Glutamatergic neuron (in vitro differentiated cells): ENCODE measurements around the gene ERCC2. TPM values are rescaled to one million over a fixed set of nuclear protein-coding genes. Genes with fewer than 3 reads are reported as not detected.
A peak's percentile ranks its signal among the peaks of the same experiment; 100 is the strongest.

Experiments used
- DNase-seq: peaks from one replicate; pipeline ENCODE4 v3.0.0; 2022
- H3K27ac Mint-ChIP-seq: one replicate; pipeline ENCODE4 v1.8.0; 2020; ENCODE audit warnings: mild to moderate bottlenecking, mixed read lengths, inconsistent platforms; ENCODE audit not compliant: unreplicated experiment
- H3K27me3 Mint-ChIP-seq: one replicate; pipeline ENCODE4 v1.8.0; 2020; ENCODE audit warnings: mild to moderate bottlenecking, moderate library complexity, mixed read lengths, inconsistent platforms; ENCODE audit not compliant: unreplicated experiment
- H3K36me3 Mint-ChIP-seq: one replicate; pipeline ENCODE4 v1.8.0; 2020; ENCODE audit warnings: mild to moderate bottlenecking, mixed read lengths, inconsistent platforms; ENCODE audit not compliant: unreplicated experiment
- H3K4me1 Mint-ChIP-seq: one replicate; pipeline ENCODE4 v1.8.0; 2020; ENCODE audit warnings: mild to moderate bottlenecking, low read depth, mixed read lengths, inconsistent platforms; ENCODE audit not compliant: unreplicated experiment
- H3K4me3 Mint-ChIP-seq: one replicate; pipeline ENCODE4 v1.8.0; 2020; ENCODE audit warnings: mild to moderate bottlenecking, mixed read lengths, inconsistent platforms; ENCODE audit not compliant: unreplicated experiment
- H3K9me3 Mint-ChIP-seq: one replicate; pipeline ENCODE4 v1.8.0; 2020; ENCODE audit warnings: mild to moderate bottlenecking, moderate library complexity, mixed read lengths, inconsistent platforms; ENCODE audit not compliant: unreplicated experiment
- total RNA-seq: library from RNA; stranded (reverse); fragmentation: NEBNext Ultra II Directional; extraction: Animal tissue kit (Norgen Biotek cat#: 25700); gene quantifications from one replicate; pipeline ENCODE4 v1.2.1, GENCODE V29; 2021; ENCODE audit not compliant: unreplicated experiment
- TF ChIP-seq, protein P1 (sequence below): fragments of 200-600 bp; sonication (generic); IDR thresholded peaks from one replicate; pipeline ENCODE4 v1.5.0; 2021; ENCODE audit not compliant: partially characterized antibody, unreplicated experiment

Gene ERCC2
- total RNA-seq, 1 donor from 2014 or later: 52.9 TPM

DNA sequence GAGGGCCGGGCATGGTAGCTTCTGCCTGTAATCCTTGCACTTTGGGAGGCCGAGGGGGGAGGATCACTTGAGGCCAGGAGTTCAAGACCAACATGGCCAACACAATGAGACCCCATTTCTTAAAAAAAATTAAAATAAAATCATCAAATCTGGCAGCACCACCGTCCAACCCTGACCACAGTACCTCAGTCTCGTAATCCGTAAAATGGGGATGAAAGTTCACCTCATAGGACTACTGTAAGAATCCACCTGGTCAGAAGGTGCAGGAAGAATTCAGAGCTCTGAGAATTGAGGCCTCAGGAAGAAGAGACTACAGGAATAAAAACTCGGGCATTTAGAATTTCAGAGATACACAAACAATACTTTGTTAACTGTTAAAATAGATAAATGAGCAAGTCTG lies 31.4 kb upstream of the ERCC2 start:
- Mint-ChIP-seq H3K9me3 (no peaks in the 10 kb centered on the region), H3K36me3 (no peaks in the 10 kb centered on the region), H3K4me3 (no peak overlapping the region), H3K27me3 (peaks cover 12% of the 10 kb centered on the region), H3K4me1 (peaks cover 5% of the 10 kb centered on the region), H3K27ac (no peak overlapping the region)
- DNase-seq: no peak
- TF ChIP-seq, protein P1, sequence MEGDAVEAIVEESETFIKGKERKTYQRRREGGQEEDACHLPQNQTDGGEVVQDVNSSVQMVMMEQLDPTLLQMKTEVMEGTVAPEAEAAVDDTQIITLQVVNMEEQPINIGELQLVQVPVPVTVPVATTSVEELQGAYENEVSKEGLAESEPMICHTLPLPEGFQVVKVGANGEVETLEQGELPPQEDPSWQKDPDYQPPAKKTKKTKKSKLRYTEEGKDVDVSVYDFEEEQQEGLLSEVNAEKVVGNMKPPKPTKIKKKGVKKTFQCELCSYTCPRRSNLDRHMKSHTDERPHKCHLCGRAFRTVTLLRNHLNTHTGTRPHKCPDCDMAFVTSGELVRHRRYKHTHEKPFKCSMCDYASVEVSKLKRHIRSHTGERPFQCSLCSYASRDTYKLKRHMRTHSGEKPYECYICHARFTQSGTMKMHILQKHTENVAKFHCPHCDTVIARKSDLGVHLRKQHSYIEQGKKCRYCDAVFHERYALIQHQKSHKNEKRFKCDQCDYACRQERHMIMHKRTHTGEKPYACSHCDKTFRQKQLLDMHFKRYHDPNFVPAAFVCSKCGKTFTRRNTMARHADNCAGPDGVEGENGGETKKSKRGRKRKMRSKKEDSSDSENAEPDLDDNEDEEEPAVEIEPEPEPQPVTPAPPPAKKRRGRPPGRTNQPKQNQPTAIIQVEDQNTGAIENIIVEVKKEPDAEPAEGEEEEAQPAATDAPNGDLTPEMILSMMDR: no peak

DNA sequence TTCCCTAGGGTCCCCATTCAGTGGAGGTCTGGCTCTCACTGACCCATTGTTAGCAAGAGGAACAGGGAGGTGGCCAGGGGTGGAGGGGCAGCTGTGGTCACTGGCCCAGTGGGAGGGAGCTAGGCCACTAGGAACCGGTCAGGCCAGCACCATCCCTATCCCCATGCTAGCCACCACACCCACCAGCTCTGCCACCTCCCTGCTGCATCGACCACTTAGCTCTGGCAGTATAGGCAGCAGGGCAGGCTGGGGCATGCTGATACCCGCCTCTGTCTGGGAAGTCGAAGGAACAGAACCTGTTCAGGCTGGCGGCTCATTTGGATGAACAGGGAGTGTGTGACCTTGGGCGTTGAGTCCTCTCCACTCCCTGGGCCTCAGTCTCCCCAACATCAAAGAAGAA lies 29.8 kb upstream of the ERCC2 start:
- Mint-ChIP-seq H3K4me3 (no peak overlapping the region), H3K9me3 (no peaks in the 10 kb centered on the region), H3K27me3 (peaks cover 18% of the 10 kb centered on the region), H3K36me3 (no peaks in the 10 kb centered on the region), H3K4me1 (peaks cover 5% of the 10 kb centered on the region), H3K27ac (no peak overlapping the region)
- no peak for DNase-seq
- TF ChIP-seq, protein P1: no peak

DNA sequence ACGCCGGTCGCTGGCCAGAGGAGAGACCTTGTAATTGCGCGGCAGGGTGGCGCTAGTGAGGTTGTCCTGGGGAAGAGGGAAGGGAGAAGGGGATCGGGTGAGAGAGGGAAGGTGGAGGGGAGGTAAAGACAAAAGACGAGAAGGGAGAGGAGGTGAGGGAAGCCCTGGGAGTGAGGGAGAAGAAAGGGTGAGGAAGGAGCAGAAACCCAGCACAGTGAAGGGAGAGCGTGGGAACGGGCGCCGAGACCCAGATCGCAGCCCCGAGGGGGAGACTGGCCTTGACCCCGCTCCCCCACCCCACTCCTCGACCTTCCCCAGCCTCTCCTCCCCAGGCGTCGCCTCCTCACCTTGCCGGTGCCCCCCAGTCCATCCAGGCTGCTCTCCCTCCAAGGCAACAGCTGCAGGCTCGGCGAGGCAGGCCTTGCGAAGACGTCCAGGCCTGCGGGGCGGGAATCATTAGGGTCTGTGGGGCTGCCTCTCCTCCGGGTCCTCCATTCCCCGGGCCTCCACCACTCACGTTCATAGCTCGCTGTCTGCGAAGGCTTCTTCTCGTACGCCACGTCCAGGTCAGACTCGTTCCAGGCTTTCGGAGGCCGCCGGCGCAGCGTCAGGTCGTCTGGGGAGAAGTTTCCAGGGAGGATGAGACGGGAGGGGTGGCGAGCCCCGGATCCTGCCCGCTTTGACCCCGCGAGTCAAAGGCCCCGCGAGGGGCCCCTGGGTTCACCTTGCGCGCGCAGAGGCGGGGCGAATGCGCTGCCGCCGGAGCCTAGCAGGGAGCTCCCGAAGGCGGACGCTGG lies 25.6 kb upstream of the ERCC2 start:
- TF ChIP-seq, protein P1: no peak
- DNase-seq: peak; percentile 75
- peaks cover 3% of the 10 kb centered on the region for H3K4me1 Mint-ChIP-seq
- H3K27ac Mint-ChIP-seq: no peak overlapping the region
- no peak overlapping the region for H3K4me3 Mint-ChIP-seq
- peaks cover 14% of the 10 kb centered on the region for H3K27me3 Mint-ChIP-seq
- no peaks in the 10 kb centered on the region for H3K36me3 Mint-ChIP-seq
- H3K9me3 Mint-ChIP-seq: peaks cover 1% of the 10 kb centered on the region

DNA sequence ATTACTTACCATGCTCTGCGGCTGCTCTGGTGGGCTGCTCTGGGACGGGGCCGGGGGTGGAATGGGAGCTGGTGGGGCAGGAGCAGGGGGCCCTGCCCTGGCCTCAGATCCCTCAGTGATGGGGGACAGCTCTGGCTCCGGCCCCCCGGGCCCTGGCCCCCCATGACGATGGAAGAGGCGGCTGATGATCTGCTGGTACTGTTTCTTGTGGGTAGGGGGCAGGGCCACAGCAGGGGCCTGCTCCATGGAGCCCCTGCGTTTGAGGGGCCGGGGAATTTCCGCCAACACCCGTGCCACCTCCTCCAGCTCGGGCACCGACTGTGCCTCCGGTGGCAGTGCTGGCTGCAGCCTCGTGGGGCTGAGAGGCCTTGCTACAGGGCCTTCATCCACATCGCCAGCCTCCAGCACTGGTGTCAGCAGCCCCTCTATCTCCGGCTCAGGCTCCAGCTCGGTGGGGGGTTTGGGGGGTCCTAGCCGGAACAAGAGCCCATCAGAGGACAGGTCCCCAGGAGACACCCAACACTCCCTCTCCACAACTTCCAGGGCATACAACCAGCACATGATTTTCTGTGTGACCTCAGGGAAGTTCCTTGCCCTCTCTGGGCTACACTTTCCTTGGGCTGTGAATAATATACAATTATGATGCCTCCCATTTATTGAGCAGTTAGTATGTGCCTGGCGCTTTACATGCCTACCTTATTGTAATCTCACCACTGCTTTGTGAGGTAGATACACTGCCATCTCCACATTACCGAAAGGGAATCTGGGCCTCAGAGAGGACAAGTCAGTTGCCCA lies 21.7 kb upstream of the ERCC2 start:
- H3K4me3 Mint-ChIP-seq: no peak overlapping the region

More for the DNA sequence above, 21.7 kb upstream of the ERCC2 start:
- no peaks in the 10 kb centered on the region for H3K4me1 Mint-ChIP-seq
- DNase-seq: no peak
- H3K36me3 Mint-ChIP-seq: no peaks in the 10 kb centered on the region
- TF ChIP-seq, protein P1: no peak
- H3K27me3 Mint-ChIP-seq: peaks cover 5% of the 10 kb centered on the region
- no peak overlapping the region for H3K27ac Mint-ChIP-seq
- H3K9me3 Mint-ChIP-seq: peaks cover 1% of the 10 kb centered on the region
